ENCODE results near the gene ZNF414.

ZNF414 gene

DNA sequence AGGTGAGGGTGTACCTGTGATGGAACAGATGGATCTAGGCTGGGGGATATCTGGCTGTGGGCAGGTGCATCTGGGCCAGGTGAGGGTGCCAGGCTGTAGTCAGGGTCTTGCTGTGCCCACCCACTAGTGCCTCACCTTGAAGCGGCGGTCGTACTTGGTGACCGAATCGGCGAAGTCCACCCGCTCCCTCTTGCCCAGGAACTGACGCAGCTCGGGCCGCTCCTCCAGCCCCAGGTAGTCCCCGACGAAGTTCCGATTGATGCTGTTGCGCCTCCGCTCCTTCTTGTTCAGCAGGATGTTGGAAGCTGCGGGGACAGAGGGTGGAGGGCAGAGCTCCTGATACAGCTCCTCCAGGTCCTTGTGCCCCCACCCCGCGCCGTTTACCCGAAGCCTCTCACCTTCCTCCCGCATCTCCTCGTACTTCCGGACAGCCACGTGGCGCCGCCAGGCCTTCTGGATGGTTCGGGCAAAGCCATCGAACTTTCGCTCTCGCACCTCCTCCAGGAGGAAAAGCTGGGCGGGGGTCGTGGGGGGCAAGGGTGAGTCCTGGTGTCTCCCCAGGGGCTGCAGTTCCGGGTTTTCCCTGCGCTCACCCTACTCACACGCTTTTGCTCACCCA is 16.2 kb upstream of the ZNF414 start:
- DNase-seq (ENCODE audit: insufficient read length, low spot score) (no peak), FAIRE-seq (no peak)
- TF ChIP-seq, protein P1, sequence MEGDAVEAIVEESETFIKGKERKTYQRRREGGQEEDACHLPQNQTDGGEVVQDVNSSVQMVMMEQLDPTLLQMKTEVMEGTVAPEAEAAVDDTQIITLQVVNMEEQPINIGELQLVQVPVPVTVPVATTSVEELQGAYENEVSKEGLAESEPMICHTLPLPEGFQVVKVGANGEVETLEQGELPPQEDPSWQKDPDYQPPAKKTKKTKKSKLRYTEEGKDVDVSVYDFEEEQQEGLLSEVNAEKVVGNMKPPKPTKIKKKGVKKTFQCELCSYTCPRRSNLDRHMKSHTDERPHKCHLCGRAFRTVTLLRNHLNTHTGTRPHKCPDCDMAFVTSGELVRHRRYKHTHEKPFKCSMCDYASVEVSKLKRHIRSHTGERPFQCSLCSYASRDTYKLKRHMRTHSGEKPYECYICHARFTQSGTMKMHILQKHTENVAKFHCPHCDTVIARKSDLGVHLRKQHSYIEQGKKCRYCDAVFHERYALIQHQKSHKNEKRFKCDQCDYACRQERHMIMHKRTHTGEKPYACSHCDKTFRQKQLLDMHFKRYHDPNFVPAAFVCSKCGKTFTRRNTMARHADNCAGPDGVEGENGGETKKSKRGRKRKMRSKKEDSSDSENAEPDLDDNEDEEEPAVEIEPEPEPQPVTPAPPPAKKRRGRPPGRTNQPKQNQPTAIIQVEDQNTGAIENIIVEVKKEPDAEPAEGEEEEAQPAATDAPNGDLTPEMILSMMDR (IDR thresholded peaks at IDR 0.05; ENCODE audit: insufficient read depth, missing control alignments), result no peak

DNA sequence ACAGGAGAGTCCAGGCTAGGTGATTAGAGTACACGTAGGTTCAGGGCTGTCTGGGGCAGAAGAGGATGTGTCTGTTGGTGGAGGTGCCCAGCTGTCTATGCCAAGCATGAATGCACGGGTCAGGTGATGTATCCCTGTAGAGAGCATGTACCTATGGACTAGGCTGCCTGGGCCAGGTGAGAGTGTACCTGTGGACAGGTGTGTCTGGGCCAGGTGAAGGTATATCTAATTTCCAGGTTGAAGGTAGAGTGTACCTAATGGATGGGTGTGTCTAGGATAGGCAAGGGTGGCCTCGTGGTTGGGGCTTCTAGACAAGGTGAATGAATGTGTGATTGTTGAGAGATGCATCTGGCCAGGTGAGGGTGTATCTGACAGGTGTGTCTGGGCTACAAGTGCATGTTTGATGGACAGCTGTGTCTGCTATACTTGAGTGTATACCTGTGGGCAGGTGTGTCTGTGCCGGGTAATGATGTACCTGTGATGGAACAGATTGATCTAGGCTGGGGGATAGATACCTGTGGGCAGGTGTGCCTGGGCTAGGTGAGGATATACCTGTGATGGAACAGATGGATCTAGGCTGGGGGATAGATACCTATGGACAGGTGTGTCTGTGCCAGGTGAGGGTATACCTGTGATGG is 15.5 kb upstream of the ZNF414 start:
- DNase-seq (ENCODE audit: insufficient read length, low spot score) (no peak), FAIRE-seq (no peak)
- TF ChIP-seq, protein P1 (IDR thresholded peaks at IDR 0.05; ENCODE audit: insufficient read depth, missing control alignments), result no peak

DNA sequence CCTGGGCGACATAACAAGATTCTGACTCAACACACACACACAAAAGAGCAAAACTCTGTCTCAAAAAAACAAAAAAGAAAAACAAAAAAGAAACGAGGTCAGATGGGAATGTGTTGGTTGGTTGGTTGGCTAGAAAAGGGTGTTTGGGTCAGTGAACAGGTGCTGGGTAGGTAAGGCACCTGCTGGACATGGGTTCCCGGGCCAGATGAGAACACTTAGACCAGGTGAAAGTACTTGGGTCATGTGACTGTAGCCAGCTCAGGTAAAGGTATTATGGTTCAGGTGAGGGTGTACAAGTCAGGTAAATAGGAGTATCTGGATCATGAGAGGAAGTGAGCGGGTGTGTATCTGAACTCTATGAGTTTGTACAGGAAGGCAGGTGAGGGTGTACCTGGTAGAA is 14.5 kb upstream of the ZNF414 start:
- FAIRE-seq (no peak), DNase-seq (ENCODE audit: insufficient read length, low spot score) (no peak)
- TF ChIP-seq, protein P1 (IDR thresholded peaks at IDR 0.05; ENCODE audit: insufficient read depth, missing control alignments), result no peak

DNA sequence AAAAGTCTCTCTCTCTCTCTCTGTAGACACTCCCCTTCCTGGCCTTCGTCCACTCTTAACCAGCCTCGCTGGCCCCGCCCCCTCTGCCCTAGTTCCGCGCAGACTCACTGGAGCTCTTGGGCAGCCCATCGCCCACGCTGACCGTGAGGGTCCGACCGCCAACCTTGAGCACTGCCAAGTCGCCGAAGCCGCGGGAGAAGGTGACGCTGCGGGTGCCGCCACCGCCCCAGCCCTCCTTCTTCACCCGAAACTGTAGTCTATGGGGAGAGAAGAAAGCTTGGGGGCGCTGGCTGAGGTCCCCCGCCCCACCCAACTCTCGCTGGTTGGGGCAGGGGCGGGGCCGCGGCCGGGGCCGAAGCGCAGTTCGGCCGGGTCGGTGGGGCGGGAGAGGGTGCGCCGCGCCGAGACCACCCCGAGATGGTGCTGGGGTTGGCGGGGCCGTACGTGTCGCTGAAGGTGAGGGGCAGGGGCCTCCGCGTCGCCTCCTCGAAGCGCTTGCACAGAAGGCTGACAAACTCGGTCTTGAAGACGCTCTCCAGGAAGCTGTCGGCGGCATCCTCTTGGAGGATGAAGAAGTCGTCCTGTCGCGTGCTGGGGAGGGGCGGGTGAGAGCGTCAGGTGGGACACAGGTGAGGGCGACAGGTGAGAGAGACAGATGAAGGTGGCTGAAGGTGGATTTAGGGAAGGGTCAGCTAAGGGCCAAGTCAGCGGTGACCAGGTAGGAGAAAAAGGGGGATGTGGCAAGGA is 12.6 kb upstream of the ZNF414 start:
- FAIRE-seq, result no peak
- TF ChIP-seq, protein P1 (IDR thresholded peaks at IDR 0.05; ENCODE audit: insufficient read depth, missing control alignments), result no peak

DNA sequence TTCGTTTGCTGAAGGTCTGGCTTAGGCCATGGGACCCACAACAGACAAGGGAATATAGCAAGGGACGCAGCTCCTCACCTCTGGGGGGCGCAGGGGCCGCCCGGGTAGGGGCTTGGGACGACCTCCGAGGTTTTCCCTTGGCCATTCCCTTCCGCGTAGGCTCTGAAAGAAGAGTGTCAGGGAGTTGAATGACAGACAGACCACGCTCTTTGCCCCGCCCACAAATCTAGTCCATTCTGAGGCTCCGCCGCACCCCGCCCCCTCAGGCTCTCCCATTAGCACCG is 11.4 kb upstream of the ZNF414 start:
- TF ChIP-seq, protein P1 (IDR thresholded peaks at IDR 0.05; ENCODE audit: insufficient read depth, missing control alignments), result peak; percentile 35
- FAIRE-seq (no peak), DNase-seq (ENCODE audit: insufficient read length, low spot score) (no peak)

More for the DNA sequence above, 12.6 kb upstream of the ZNF414 start:
- DNase-seq (ENCODE audit: insufficient read length, low spot score), result peak; percentile 73

DNA sequence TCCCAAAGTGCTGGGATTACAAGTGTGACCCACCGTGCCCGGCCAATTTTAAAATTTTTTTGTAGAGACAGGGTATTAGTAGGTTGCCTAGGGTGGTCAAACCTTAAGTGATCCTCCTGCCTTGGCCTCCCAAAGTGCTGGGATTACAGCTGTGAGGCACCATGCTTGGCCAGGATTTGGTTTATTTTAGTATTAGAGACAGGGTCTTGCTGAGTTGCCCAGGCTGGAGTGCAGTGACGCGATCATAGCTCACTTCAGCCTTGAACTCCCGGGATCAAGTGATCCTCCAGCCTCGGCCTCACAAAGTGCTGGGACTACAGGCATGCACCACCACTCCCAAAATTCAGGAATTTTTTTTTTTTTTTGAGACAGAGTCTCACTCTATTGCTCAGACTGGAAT is 5.4 kb upstream of the ZNF414 start:
- TF ChIP-seq, protein P1 (IDR thresholded peaks at IDR 0.05; ENCODE audit: insufficient read depth, missing control alignments), result no peak
- FAIRE-seq, result no peak

DNA sequence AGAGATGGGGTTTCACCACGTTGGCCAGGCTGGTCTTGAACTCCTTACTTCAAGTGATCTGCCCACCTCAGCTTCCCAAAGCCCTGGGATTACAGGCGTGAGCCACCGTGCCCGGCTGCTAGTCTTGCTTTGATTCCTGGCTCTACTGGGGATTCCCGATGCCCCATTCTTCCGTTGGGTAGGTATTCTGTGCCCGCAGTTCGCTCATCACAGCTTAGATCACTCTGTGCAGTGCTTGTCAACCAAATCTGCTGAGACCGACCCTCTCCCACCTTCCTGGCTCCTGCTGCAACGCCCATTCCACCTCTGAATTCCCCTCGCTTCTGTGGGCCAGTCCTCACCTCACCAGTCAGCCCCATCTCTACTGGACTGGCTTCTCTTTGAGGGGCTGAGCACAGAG is 4.6 kb upstream of the ZNF414 start:
- no peak for DNase-seq (ENCODE audit: insufficient read length, low spot score)
- FAIRE-seq, result no peak
- TF ChIP-seq, protein P1 (IDR thresholded peaks at IDR 0.05; ENCODE audit: insufficient read depth, missing control alignments), result no peak

More for the DNA sequence above, 5.4 kb upstream of the ZNF414 start:
- DNase-seq (ENCODE audit: insufficient read length, low spot score), result no peak

Measured in D721Med (cell line).